GM18861 (cell line): ENCODE results near the gene NKAIN2.
"Not testable (repeated sequence)": the region's sequence is repeated elsewhere in the genome, so short reads cannot be mapped to it uniquely, and the experiment has no call there.

Source experiments
- ATAC-seq: cut with Tn5 transposase; IDR thresholded peaks from one replicate; pipeline ENCODE4 v1.9.1; 2021; ENCODE audit not compliant: unreplicated experiment

NKAIN2 gene

GRCh38 chr6:123888771-123889513 is 85.3 kb downstream of the NKAIN2 start:
- no peak for ATAC-seq

- no peak for ATAC-seq
Observed at GRCh38 chr6:123895346-123895745, 91.7 kb downstream of the NKAIN2 start.

GRCh38 chr6:123895806-123896205 is 92.1 kb downstream of the NKAIN2 start:
- no peak for ATAC-seq

- no peak for ATAC-seq
Observed at GRCh38 chr6:123896869-123897268, 93.2 kb downstream of the NKAIN2 start.

GRCh38 chr6:123897965-123898364 is 94.3 kb downstream of the NKAIN2 start:
- ATAC-seq: no peak

- ATAC-seq: peak; percentile 40
Observed at GRCh38 chr6:123898665-123899064, 95.0 kb downstream of the NKAIN2 start.

GRCh38 chr6:123899745-123900144 is 96.1 kb downstream of the NKAIN2 start:
- no peak for ATAC-seq

GRCh38 chr6:123901436-123901835 is 97.8 kb downstream of the NKAIN2 start:
- no peak for ATAC-seq

- no peak for ATAC-seq
Observed at GRCh38 chr6:123902738-123903313, 99.2 kb downstream of the NKAIN2 start.

- no peak for ATAC-seq
Observed at GRCh38 chr6:123904228-123904627, 100.6 kb downstream of the NKAIN2 start.

GRCh38 chr6:123908797-123909196 is 105.1 kb downstream of the NKAIN2 start:
- ATAC-seq: no peak

- no peak for ATAC-seq
Observed at GRCh38 chr6:123909989-123910388, 106.3 kb downstream of the NKAIN2 start.

- no peak for ATAC-seq
Observed at GRCh38 chr6:123913863-123914262, 110.2 kb downstream of the NKAIN2 start.

- not testable (repeated sequence) for ATAC-seq
Observed at GRCh38 chr6:123923379-123923778, 119.7 kb downstream of the NKAIN2 start.

- peak; percentile 98 for ATAC-seq
Observed at GRCh38 chr6:123925350-123925749, 121.7 kb downstream of the NKAIN2 start.

- no peak for ATAC-seq
Observed at GRCh38 chr6:123925842-123926399, 122.3 kb downstream of the NKAIN2 start.

- ATAC-seq: no peak
Observed at GRCh38 chr6:123928529-123928928, 124.9 kb downstream of the NKAIN2 start.

- no peak for ATAC-seq
Observed at GRCh38 chr6:123931928-123932327, 128.3 kb downstream of the NKAIN2 start.

GRCh38 chr6:123940551-123940950 is 136.9 kb downstream of the NKAIN2 start:
- no peak for ATAC-seq

- no peak for ATAC-seq
Observed at GRCh38 chr6:123941855-123942254, 138.2 kb downstream of the NKAIN2 start.

GRCh38 chr6:123945386-123945785 is 141.7 kb downstream of the NKAIN2 start:
- ATAC-seq: no peak

GRCh38 chr6:123953920-123954319 is 150.3 kb downstream of the NKAIN2 start:
- ATAC-seq: no peak
